Activated CD4-positive, alpha-beta T cell treated with anti-CD3 and anti-CD28 coated beads, Interleukin-2, amount 50 U/mL, for 1 hour (primary cell): ENCODE results near the gene PPP2R1A.
"Not testable (repeated sequence)": the region's sequence is repeated elsewhere in the genome, so short reads cannot be mapped to it uniquely, and the experiment has no call there.

ENCODE experiments used
- DNase-seq: peaks from one replicate; pipeline ENCODE4 v3.0.0-alpha.2; 2020

PPP2R1A gene

DNA sequence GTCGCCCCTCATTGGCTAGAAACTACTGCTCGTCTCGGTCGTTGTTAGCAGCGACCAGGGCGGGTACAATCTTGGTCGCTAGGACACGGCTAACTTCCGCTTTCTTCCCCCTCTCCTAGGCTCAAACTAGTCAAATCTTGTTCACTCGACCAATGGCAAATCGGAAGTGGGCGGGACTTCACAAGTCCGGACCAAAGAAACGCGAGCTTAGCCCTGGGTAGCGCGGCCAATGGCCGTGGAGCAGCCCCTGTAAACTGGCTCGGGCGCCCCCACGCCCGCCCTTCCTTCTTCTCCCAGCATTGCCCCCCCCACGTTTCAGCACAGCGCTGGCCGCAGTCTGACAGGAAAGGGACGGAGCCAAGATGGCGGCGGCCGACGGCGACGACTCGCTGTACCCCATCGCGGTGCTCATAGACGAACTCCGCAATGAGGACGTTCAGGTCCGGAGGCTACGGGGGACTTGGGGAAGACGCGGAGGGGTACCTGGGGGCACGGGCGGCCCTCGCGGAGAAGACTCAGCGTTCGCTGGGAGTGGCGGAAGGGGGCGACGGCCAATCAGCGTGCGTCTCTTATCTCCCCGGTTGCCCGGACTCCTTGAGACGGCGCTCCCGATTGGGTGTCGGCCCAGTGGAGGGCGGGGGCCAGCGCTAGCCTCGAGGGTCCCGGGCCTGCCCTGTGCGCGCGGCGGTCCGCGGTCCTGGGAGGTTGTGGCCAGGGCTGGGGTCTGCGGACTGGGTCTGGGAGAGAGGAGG is at the start of gene PPP2R1A:
PPP2R1A (plus strand) TSS at position 318 of the 752 bp plus-strand sequence; CDS start at position 363, 45 bp downstream.
- DNase-seq, result peak; percentile 98

DNA sequence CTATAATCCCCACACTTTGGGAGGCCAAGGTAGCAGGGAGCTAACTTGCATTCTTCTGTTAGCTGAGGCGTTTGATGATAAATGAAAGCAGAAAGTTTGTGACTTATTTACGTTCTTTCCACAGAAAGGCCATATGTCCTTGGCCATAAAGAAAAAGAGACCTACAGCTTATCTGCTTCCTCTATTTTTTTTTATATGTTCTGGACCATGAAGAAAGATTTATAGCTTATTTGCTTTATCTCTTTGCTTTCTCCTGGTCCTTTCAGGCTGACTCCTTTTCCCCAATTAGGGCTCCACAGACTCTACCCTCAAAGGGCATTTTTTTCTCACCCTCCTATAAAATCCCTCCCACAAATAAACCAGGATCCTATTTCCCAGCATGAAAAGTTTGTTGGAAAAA is 48.6 kb upstream of the PPP2R1A start:
- no peak for DNase-seq

DNA sequence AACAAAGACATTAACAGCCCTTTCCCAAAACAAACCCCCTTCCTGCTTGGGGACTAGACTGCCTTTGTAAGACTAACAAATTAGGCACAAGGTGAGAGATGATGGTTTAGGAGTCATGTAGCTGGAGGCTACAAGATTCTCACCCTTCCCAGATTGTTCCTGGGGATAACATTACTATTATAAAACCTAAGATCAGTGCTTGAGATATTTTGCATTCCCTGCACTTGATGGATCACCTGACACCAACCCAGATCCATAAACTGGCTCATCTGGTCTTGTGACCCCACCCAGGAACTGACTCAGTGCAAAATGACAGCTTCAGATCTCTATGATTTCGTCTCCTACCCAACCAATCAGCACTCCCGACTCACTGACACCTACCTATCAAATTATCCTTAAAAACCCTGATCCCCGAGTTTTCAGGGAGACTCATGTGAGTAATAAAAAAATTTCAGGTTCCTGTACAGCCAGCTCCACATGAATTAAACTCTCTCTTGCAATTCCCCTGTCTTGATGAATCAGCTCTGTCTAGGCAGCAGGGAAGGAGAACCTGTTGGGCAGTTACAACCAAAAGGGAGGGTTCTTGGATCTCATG is 47.8 kb upstream of the PPP2R1A start:
- no peak for DNase-seq

DNA sequence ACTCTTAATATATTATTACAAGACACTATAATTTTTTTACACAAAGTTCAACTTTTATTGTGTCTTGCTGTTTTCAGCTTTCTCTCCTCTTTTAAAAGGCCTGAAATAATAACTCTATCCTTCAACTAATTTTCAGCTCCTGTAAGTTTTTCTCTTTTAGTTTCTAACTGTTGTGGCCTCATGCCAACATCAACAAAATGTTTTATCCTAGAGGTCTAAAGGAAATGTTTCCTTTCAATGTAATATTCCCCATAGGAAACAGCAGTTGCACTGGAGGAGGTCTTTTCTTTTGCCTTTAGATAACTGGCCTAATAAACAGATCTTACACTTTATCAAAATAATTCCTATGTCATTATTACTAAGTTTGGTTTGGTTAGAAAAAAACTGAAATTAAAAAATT is 41.6 kb upstream of the PPP2R1A start:
- DNase-seq, result no peak

DNA sequence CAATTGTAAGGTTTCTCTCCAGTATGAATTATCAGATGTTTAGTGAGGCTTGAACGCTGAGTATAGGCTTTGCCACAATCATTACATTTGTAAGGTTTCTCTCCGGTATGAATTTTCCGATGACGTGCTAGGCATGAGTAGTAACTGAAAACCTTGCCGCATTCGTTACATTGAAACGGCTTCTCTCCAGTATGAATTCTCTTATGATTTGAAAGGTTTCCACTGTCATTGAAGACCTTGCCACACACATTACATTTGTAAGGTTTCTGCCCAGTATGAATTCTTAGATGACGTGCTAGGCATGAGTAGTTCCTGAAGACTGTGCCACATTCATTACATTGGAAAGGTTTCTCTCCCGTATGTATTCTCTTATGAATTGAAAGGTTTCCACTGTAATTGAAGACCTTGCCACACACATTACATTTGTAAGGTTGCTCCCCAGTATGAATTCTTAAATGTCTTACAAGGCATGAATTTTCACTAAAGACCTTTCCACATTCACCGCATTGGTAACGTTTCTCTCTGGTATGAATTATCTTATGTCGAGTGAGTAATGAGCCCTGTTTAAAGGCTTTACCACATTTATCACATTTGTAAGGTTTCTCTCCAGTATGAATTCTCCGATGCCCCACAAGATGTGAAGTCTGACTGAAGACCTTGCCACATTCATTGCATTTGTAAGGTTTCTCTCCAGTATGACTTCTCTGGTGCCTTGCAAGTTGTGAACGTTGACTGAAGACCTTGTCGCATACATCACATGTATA is 34.1 kb upstream of the PPP2R1A start:
- DNase-seq, result no peak

DNA sequence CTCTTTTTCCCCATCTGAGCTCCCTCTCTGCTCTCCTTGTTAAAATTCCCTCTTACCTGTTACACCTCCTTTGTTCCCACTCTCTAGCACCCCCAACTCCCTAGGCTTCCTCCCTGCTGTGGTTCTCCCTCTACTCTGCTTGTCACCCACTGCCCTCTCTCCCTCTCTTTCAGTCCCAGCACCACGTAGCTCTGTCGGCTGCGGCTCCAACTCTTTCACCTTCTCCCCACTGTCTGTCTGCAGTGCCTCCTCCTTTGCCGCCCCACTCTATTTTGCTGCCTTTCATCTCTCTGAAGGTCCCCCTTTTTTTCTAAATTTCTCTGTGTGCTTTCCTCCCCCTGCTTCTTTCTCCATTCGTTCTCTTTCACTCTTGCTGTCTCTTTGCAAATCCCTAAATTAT is 19.5 kb upstream of the PPP2R1A start:
- no peak for DNase-seq

DNA sequence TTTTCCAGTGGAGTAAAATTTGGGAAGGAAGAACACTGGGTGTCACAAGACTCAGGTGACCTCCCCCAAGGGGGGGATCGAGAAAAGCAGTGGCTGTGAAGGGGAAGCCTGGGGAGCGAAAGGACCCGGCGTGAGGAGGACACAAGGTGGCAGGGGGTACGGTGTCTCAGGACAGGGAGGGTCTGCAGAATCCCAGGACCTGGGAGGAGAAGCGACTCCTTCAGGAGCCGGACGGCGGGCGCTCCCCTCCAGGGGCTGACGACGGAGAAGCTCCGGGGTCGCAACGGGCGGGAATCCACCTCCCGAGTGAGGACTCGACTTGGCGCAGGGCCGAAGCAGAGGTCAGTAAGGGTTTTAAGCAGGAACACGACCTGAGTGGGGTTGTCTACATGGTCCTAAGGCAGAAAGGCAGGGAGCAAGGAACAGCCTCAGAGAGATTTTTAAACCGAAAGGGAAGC is 19.0 kb upstream of the PPP2R1A start:
- DNase-seq, result peak; percentile 4

DNA sequence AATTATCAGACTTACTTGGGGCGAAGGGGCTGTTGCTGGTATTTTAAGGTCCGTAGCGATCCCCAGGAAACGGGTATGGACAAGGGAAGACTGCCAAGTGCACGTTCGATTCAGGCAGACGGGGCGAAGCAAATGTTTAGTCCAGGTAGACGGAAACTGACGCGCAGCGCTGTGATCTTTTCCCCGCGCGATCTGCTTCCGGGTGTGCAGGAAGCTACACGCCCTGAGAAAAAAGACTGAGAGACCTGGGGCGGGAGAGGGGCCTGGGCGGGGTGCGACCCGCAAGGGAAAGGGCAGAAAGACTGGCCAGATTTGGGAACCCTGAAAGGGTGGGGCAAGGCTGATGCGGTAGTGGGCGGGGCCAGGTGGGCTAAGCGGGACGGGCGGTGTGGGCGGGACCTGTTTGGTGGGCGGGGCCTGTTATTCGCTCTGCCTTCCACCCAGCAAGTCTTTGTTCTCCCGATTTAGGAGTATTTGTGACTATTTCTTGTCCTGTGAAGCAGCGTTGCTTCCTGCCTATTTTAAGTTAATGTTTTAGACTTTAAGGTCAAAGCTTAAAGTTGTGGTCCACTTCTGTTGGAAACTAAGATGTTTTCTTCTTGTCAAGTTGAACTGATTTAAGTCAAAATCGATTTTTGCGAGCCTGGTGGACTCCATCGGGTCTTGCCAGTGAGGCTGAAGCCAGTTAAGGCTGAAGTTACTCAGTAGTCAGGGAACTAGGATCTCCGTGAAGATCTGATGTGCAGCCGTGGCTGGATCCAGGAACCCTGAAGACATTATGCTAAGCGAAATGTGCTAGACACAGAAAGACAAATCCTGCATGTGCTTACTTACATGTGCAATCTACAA is 18.3 kb upstream of the PPP2R1A start, which contains the start of gene ZNF836:
ZNF836 (minus strand) TSS at position 301 of the 849 bp plus-strand sequence. CDS start 3,549 bp downstream, outside the sequence.
- DNase-seq, result peak; percentile 89

DNA sequence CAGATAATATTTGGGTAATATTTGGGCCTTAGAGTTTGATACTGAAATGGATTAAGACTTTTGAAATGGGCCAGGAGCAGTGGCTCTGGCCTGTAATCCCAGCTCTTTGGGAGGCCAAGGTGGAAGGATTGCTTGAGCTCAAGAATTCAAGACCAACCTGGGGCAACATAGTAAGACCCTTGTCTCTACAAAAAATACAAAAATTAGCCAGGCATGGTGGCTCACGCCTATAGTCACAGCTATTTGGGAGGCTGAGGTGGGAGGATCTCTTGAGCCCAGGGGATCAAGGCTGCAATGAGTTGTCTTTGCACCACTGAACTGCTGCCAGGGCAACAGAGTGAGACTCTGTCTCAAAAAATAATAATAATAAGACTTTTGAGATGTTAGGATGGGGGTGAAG is 17.5 kb upstream of the PPP2R1A start:
- DNase-seq, result no peak

DNA sequence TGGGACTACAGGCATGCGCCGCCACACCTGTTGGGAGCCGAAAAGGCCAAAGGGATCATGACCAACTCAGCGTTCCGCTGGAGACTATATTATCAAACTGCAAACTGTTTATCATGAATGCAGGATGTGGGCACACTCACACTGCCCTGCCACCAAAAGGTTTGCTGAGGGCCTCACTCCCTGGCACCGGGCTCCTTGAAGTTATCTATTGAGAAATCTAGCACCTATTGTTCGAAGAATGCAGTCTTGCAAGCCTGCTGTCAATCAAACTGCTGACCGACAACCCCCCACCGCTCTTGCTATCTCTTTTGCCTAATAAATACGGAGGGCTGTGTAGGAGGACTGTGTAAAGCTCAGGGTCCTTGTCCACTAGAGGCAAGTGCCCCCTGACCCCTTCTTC is 13.3 kb upstream of the PPP2R1A start:
- DNase-seq, result no peak

DNA sequence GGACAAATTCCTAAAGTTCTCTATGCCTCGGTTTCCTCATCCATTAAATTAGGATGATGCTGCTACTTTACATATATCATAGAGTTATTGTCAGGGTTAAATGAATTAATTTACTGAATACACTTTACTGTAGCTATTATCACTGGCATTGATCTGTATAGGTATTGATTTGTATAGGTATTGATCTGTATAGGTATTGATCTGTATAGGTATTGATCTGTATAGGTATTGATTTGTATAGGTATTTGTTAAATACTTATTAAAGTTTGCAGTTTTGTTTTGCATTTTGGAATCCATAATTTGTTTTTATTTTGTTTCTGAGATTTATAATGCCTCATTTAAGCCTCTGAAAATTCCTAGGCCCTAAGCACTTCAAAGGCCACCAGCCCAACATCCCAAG is 2.4 kb upstream of the PPP2R1A start:
- DNase-seq, result no peak

DNA sequence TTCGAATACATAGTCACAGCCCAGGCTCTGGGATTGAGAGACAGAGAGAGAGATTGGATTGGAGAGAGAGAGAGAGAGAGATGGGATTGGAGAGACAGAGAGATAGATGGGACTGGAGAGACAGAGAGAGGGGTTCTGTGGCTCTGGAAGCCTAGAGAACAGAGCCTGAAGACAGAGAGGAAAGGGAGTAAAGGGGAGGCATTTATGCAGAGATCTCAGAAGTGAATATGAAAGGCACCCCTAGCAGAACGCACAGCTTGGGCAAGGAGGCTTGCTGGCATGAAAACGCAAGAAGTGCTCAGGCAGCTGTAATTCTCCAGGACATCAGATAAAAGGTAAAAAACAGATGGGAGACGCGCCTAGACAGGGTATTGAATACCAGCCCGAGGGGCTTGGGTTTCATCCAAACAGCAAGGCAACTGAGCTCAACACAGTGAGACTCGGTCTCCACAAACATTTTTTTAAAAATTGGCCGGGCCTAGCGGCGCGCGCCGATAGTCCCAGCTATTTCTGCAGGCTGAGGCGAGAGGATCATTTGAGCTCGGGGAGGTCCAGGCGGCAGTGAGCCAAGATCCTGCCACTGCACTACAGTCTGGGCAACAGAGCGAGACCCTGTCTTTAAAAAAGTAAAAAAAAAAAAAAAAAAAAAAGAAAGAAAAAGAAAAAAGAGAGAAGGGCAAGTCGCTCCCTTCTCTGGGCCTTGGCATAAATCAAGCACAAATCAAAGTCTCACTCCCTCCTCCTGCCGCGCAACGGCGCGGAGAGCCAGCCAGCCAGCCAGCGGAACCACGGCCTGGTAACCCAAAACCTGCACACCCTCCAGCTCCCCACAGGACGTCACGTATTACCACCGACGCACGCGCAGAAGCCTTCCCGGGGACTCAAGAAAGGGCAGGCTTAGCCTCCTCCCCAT is 774 bp upstream of the PPP2R1A start:
- DNase-seq, result no peak

DNA sequence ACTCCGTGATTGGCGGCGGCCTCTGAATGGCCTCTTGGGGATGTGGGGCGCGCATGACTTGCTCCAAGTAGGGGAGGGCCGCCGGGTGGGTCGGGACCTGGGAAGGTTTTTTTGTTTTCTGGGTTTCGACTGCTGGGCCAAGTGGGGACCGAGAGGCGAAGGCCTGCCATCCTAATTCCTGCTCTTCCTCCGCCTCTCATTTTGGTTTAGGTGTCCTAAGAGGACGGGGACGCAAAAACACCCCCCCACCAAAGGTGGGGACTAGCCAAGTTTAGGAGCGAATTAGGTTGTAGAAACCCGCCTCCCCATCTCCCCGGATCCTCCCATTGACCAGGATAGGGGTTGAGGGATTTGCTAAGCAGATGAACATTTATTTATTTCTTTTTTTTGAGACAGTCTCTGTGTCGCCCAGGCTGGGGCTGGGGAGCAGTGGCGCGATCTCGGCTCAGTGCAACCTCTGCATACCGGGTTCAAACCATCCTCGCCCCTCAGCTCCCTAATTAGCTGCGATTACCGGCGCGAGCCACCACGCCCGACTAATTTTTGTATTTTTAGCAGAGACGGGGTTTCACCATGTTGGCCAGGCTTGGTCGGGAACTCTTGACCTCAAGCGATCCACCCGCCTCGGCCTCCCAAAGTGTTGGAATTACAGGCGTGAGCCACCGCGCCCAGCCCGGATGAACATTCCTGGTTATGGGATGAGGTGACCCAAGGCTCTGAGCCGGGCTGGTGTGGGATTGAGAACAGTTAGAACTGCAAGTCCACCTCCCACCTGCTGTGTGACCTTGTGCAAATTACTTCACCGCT is 838 bp downstream of the PPP2R1A start:
- DNase-seq, result no peak

DNA sequence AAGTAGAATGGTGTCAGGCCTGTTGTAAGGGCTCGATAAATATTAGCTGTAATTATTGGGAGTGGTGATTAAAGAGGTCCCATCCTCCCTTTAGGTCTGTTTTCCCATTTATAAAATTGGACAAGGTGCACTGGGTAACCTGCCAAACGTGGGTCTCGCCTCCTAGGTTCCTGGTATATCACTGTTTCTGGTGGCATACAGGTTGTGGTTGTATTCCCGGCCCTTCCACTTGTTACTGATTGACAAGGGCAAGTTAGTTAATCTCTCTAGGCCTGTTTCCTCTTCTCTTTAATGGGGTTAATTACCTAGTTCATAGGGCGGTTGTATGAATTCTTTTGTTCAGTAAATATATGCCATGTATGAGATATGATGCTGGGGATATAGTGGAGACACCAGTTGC is 1.5 kb downstream of the PPP2R1A start:
- DNase-seq, result no peak

DNA sequence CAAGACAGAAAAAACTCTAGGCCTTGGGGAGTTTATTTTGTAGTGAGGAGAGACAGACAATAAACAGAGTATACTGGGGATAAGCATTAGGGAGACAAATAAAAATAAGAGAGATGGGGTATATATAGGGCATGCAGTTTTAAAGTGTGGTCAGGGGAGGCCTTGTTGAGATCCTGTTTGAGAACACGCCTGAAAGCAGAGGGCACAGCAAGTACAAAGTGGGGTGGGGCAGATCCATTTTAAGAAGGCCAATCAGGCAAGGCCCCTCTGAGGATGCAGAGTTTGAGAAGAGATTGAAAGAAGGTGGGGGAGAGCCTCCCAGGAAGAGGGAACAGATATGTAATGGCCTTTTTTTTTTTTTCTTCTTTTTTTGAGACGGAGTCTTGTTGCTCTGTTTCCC is 2.1 kb downstream of the PPP2R1A start:
- DNase-seq, result no peak

DNA sequence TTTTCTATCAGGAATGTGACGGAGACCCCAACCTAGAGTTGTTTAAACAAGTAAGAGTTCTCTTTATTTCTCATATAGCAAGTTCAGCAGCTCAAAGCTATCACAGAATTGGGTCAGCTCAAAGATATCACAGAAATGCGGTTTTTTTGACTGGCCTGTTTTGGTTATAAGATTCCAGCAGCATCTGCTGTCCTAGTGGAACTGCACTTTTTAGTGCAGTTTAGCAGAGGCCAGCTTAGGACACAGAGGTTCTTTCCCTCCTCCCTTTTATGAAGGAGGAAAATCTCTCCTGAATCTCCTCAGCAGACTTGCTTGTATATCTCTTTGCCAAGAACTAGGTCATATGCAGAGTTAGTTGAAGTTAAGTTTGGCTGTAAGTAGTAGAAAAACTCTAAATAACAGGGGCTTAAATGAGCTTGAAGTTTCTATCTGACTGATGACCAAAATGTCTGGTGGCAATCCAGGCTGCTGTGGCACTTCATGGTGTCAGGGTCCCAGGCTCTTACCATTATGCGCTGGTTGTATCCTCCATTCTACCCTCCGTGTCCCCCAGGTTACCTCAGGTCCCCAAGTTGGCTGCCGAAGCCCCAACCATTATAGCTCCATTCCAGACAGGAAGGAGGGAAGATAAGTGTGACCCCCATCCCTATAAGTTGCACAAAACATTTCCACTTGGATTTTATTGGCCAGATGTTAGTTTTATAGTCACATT is 6.6 kb downstream of the PPP2R1A start:
- DNase-seq, result no peak

DNA sequence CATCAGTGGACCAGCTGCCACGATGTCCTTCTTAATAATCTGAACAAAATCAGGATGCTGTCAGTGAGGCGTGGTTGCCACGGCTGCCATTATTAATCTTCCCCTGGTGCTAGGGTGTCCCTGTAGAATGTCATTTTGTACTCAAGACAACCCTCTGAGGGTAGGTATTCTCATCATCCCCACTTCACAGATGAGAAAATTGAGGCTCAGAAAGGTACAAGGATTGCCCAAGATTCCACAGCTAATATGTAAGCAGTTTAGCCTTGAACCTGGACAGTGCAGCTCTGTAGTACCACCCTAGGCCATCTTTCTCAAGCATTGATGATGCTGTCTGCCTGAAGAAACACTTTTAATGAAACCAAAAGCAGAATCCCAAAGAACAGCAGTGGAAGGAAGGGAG is 8.1 kb downstream of the PPP2R1A start:
- no peak for DNase-seq

DNA sequence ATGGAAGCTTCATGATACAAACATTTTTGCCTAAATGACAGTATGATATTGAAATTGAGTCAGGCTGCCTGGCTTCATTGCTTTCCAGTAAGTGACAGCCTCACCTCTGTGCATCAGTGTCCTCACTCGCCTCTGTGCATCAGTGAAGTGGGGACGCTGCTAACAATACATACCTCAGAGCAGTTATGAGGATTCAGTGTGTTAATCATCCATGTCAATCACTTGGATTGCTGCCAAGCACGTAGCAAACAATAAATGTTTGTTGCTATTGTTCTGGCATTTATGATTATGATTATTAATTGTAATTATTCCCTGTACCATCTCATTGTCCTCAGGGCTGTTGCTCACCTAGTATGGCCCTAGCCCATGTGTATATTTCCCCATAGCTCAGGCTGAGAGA is 8.8 kb downstream of the PPP2R1A start:
- no peak for DNase-seq

DNA sequence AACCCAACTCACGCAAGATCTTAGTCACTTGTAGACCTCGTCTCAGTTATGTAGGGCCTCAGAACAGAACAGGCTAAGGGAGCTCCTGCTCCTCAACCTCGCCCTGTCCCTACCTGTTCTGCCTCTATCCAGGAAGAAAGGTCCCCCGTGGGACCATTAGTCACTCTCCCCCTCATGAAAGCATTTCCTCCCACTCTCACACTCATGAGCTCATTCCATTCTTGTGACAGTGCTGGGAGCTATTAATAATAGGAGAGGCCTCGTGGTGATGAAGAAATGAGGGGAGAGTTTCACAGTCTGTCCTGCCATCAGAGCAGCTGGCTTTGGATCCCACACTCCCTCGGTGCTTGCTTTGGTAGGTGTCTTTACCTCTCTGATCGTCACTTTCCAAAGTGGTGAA is 10.2 kb downstream of the PPP2R1A start:
- DNase-seq, result no peak

DNA sequence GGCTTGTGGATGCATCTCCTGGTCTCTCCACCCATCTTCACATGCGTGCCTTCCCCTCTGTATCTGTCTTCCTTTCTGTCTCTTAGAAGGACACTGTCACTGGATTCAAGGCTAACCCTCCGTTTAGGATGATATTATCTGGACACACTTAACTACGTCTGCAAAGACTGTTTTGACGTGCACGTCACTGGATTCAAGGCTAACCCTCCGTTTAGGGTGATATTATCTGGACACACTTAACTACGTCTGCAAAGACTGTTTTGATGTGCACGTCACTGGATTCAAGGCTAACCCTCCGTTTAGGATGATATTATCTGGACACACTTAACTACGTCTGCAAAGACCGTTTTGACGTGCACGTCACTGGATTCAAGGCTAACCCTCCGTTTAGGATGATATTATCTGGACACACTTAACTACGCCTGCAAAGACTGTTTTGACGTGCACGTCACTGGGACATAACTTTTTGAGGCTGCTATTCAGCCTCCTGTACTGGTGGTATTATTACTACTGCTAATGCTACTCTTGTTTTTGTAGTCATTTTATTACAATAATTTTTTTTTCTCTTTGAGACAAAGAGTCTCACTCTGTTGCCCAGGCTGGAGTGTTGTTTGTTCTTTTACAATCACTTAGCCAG is 11.0 kb downstream of the PPP2R1A start:
- DNase-seq, result not testable (repeated sequence)
